Measurements from ENCODE around the gene CLDND2. TPM values are rescaled to one million over a fixed set of nuclear protein-coding genes. Genes with fewer than 3 reads are reported as not detected.

The CLDND2 gene
- total RNA-seq, 1 experiment from 2014 or later, result 0.95 TPM

DNA sequence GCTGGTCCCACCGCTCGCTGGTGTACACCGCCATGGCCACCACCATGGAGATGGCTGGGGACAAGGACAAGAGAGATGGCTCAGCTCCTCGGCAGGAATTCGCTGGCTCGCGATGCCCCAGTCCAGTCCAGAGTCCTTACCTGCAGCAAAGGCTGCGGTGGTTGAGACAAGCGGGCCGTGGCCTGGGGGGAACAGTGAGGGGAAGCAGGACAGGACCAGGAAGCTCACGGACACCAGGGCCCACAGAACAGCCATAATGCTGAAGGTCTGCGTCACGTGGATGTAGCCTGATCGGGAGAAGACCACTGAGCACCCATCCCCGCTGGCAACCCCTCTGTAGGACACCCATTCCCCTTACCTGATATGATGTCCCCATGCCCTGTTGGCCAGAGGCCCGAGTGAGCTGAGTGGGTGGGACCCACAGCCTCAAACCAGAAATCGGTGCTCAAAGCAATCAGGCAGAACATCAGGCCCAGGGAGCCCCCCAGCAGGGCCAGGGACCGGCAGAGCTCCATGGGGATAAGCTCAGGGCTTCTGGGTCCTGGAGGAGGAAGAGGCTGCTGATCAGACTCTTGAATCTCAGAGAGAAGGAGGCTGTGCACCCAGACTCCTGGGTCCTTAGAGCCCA, 3.3 kb upstream of the CLDND2 start:
- Histone ChIP-seq H3K36me3 (ENCODE audit: low read depth, low read length) (no peaks in the 10 kb centered on the region), H3K9me3 (ENCODE audit: low read length) (no peaks in the 10 kb centered on the region), H3K79me2 (ENCODE audit: low read length) (no peaks in the 10 kb centered on the region), H2AFZ (ENCODE audit: low read length) (no peak overlapping the region), H3K27ac (ENCODE audit: low read length) (no peak overlapping the region), H3F3A (ENCODE audit: low read length, unreplicated experiment) (no peaks in the 10 kb centered on the region), H3K9ac (ENCODE audit: low read length) (no peak overlapping the region), H3K4me3 (ENCODE audit: low read length) (no peak overlapping the region), H4K20me1 (ENCODE audit: low read length) (no peaks in the 10 kb centered on the region), H3K4me2 (ENCODE audit: low read length) (no peak overlapping the region), H3K9me2 (replicated peaks; ENCODE audit: low read length) (no peaks in the 10 kb centered on the region), H3K4me1 (ENCODE audit: insufficient read depth, low read length) (peaks cover 6% of the 10 kb centered on the region; the same call in 1 of the 2 replicates), H3K27me3 (ENCODE audit: low read length) (no peaks in the 10 kb centered on the region)
- CTCF ChIA-PET, result no interaction called here
- no TSS peak for BruUV-seq (replicated peaks)
- ATAC-seq (no peak), DNase-seq (no peak)
- POLR2A ChIA-PET (ENCODE audit: unreplicated experiment), result interaction anchor here (0.7 kb wide), 1 partner anchor 1324 kb away, joined by 4 read pairs; no protein-coding TSS in a partner anchor
- intact Hi-C loops (cut with micrococcal nuclease), result no loop called here
- TF ChIP-seq CTCF (conservative IDR thresholded peaks at IDR 0.05; ENCODE audit: low read depth, low read length) (no peak), EZH2 (IDR thresholded peaks at IDR 0.05; ENCODE audit: low read length, unreplicated experiment) (no peak), EZH2phosphoT487 (IDR thresholded peaks at IDR 0.05; ENCODE audit: borderline replicate concordance, low read length) (no peak)

DNA sequence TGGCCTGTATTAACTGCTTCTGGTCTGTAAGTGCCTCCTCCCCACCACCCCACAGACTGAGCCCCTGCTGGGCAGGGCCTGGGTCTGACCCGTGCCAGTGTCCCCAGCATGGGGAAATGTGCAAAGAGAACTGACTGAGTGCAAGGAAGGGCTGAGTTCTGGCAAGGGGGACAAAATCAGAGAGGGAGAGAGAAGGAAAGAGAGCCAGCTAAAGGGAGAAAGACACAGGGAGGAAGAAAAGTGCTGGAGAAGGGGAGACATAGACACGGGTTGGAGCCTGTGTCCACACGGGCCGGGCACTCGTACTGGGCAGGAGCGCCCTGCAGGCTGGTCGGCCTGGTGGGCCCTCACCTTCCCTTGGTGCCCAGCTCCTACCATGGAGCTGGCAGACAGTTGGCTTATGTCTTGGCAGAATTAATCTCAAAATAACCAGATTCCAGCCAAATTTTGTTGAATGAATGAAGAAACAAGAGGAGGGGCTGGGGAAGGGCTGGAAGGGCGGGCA, 2.4 kb upstream of the CLDND2 start:
- Histone ChIP-seq H3K36me3 (ENCODE audit: low read depth, low read length) (no peaks in the 10 kb centered on the region), H2AFZ (ENCODE audit: low read length) (no peak overlapping the region), H3K9me2 (replicated peaks; ENCODE audit: low read length) (no peaks in the 10 kb centered on the region), H3K27me3 (ENCODE audit: low read length) (no peaks in the 10 kb centered on the region), H3K4me2 (ENCODE audit: low read length) (no peak overlapping the region), H3K9me3 (ENCODE audit: low read length) (no peaks in the 10 kb centered on the region), H3K4me1 (ENCODE audit: insufficient read depth, low read length) (peaks cover 6% of the 10 kb centered on the region; the same call in 1 of the 2 replicates), H3K27ac (ENCODE audit: low read length) (no peak overlapping the region), H3K4me3 (ENCODE audit: low read length) (no peak overlapping the region), H3K9ac (ENCODE audit: low read length) (no peak overlapping the region), H3K79me2 (ENCODE audit: low read length) (no peaks in the 10 kb centered on the region), H4K20me1 (ENCODE audit: low read length) (no peaks in the 10 kb centered on the region), H3F3A (ENCODE audit: low read length, unreplicated experiment) (no peaks in the 10 kb centered on the region)
- no TSS peak for BruUV-seq (replicated peaks)
- CTCF ChIA-PET, result no interaction called here
- ATAC-seq (no peak), DNase-seq (no peak)
- intact Hi-C loops (cut with micrococcal nuclease), result no loop called here
- TF ChIP-seq EZH2 (IDR thresholded peaks at IDR 0.05; ENCODE audit: low read length, unreplicated experiment) (no peak), CTCF (conservative IDR thresholded peaks at IDR 0.05; ENCODE audit: low read depth, low read length) (no peak), EZH2phosphoT487 (IDR thresholded peaks at IDR 0.05; ENCODE audit: borderline replicate concordance, low read length) (no peak)
- POLR2A ChIA-PET (ENCODE audit: unreplicated experiment), result interaction anchor here (0.6 kb wide), 1 partner anchor 61 kb away, joined by 3 read pairs; no protein-coding TSS in a partner anchor

DNA sequence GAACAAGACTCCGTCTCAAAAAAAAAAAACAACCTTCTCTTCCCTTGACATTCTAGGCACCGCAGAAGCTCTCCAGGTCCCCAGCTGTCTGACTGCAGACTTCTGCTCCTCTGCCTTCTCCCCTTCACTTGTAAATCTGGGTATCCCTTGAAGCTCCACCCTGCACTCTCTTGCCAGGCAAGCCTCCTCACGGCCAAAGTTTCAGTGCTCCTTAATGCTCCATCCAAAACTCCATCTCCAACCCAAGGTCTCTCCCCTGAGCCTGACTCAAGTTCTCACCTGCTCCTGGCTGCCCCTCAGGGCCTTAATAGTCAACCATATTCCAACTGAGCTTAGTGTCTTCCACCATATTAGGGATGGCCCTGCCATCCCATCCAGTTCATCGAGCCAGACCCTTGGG, 1.4 kb upstream of the CLDND2 start:
- H3K27ac ChIP-seq (ENCODE audit: low read length), result no peak overlapping the region
- H3F3A ChIP-seq (ENCODE audit: low read length, unreplicated experiment), result no peaks in the 10 kb centered on the region
- intact Hi-C loops (cut with micrococcal nuclease), result no loop called here
- H3K4me2 ChIP-seq (ENCODE audit: low read length), result no peak overlapping the region
- no peak for TF ChIP-seq EZH2 (IDR thresholded peaks at IDR 0.05; ENCODE audit: low read length, unreplicated experiment)
- TF ChIP-seq CTCF (conservative IDR thresholded peaks at IDR 0.05; ENCODE audit: low read depth, low read length), result no peak
- TF ChIP-seq EZH2phosphoT487 (IDR thresholded peaks at IDR 0.05; ENCODE audit: borderline replicate concordance, low read length), result no peak
- no peaks in the 10 kb centered on the region for H3K27me3 ChIP-seq (ENCODE audit: low read length)
- peaks cover 13% of the 10 kb centered on the region for H3K4me1 ChIP-seq (ENCODE audit: insufficient read depth, low read length)
- H3K4me3 ChIP-seq (ENCODE audit: low read length), result no peak overlapping the region
- H3K9me3 ChIP-seq (ENCODE audit: low read length), result no peaks in the 10 kb centered on the region
- DNase-seq (no peak), ATAC-seq (no peak)
- no TSS peak for BruUV-seq (replicated peaks)
- no peak overlapping the region for H3K9ac ChIP-seq (ENCODE audit: low read length)
- POLR2A ChIA-PET (ENCODE audit: unreplicated experiment), result interaction anchor here (0.6 kb wide), 1 partner anchor 62 kb away, joined by 3 read pairs; no protein-coding TSS in a partner anchor
- H3K79me2 ChIP-seq (ENCODE audit: low read length), result peaks cover 9% of the 10 kb centered on the region
- no peaks in the 10 kb centered on the region for H3K36me3 ChIP-seq (ENCODE audit: low read depth, low read length)
- CTCF ChIA-PET, result no interaction called here
- H4K20me1 ChIP-seq (ENCODE audit: low read length), result no peaks in the 10 kb centered on the region
- no peak overlapping the region for H2AFZ ChIP-seq (ENCODE audit: low read length)
- no peaks in the 10 kb centered on the region for H3K9me2 ChIP-seq (replicated peaks; ENCODE audit: low read length)

Measured in PC-3 (cell line).